IPS-18c (cell line): ENCODE measurements around the gene SORCS3.

Experiments
- H3K4me3 ChIP-seq: 2 replicates; pipeline ENCODE4 v1.7.0; 2013; ENCODE audit warnings: low read depth, mild to moderate bottlenecking, low read length, moderate library complexity; ENCODE audit not compliant: insufficient read depth
- H3K9me3 ChIP-seq: one replicate; pipeline ENCODE4 v1.6.1; 2013; ENCODE audit warnings: mild to moderate bottlenecking, low read length, moderate library complexity; ENCODE audit not compliant: control insufficient read depth, insufficient read depth

SORCS3 gene

DNA sequence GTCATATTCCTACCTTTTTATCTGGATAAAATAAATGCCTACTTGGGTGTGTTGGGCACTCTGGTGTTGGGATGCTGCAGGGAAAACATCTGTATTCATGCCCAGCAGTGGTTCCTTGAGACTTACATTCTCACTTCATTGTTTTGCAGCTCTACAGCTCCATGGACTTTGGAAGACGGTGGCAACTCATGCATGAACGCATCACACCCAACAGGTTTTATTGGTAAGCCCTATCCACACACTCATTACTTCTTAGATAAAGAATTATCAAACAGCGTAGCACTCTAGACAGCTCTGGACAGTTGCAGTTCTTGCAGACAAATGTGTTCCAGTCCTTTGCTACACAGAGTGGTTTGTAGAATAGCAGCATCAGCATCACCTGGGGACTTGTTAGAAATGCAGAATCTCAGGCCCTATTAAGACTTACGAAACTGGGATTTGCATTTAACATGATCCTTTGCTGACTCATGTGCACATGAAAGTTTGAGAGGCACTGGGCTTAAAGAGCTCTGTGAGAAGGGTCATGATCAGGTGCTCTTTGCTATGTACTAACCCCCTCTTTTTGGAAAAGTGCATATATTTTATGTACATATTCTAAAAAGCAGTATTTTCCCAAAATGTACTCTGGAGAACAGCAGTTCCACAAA is 401.9 kb downstream of the SORCS3 start:
- H3K9me3 ChIP-seq = no peaks in the 10 kb centered on the region
- H3K4me3 ChIP-seq = no peak overlapping the region

DNA sequence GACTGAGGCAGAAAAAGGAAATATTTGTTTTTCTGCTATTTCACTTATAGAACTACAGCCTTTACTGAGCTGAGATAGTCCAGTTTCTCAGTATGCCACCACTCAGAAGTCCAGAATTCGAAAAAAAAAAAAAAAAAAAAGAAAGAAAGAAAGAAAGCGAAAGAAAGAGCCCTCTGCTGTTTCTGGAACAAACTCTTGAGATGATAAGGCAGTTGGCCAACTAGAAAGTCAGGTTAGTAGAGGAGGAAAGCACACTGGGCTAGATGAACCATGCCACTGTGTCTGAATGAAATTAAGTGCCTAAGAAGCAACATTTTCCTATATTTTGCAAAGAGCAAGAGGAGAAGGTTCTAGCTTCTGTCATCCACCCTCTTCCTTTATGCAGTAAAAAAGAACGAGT is 403.8 kb downstream of the SORCS3 start:
- no peak overlapping the region for H3K4me3 ChIP-seq
- H3K9me3 ChIP-seq = no peaks in the 10 kb centered on the region

DNA sequence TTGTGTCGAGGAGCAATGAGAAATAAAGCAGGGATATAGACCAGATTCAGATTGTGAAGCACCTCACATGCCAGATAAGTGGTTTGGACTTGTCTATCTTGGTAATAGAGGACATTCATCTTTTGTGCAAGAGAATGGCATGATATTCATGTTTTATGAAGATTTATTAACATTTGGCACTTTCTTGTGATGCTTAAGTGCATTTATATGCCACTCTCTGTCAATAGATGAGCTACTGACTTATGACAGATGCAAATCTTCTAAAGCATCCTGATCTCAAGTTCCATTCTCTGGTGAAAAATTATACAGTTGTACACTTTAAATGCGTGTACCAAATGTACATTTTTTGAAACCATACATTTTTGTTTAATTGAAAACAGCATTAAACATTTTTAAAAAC is 415.3 kb downstream of the SORCS3 start:
- Histone ChIP-seq H3K4me3 (no peak overlapping the region), H3K9me3 (no peaks in the 10 kb centered on the region)

DNA sequence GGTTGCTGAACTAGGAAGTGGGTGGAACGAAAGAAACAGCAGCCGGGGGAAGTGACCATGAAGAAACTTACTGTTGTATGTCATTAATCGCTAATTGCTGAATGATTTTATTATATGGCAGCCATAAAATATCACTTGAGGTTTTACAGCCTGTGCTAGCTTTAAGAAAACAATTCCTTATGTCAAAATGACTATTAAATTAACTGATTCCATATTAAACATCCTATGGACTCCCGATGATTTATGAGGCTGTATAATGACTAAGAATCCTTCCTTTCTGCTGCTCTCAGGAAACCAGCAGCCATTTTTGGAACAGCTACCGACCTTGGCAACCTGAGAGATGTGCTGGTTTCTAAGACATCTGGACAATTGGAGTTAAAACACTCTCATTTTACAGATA is 421.9 kb downstream of the SORCS3 start:
- Histone ChIP-seq H3K9me3 (peaks cover 3% of the 10 kb centered on the region), H3K4me3 (no peak overlapping the region)

DNA sequence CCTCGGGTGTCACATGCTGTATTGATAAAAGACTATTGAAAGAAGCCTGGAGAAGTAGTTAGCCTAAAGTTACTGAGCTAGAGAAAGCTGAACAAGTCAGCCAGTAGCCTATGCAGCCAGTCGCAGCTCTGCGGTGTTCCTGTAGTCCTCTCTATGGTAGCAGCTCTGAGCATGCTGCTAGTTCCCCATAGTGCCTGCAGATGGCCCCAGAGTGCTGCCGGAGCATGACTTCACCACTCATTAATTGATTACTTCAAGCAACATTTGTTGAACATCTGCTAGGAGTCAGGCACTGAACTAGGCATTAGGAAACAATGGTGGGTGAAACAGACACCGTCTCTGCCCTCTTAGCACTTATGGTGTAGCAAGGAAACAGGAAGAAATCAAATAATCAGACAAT is 422.7 kb downstream of the SORCS3 start:
- Histone ChIP-seq H3K4me3 (no peak overlapping the region), H3K9me3 (peaks cover 3% of the 10 kb centered on the region)

DNA sequence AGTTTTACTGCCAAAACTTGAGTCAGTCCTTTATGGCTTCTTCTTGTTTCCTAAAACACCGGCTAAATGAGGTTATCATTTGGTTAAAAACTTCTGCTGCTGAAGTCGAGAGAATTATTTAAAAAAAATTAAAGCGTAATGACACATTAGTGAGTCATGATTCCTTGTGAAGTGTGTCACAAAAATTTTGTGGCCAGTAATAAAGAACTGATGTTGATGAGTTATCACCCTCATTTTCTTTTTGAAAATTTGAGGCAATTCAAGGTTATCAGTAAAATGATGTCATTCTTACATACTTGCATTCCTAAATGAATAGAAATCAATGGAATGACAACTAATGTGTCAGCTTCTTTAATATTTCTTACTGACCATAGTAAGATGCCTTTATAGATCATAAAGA is 427.4 kb downstream of the SORCS3 start:
- Histone ChIP-seq H3K9me3 (peaks cover 3% of the 10 kb centered on the region), H3K4me3 (no peak overlapping the region)

DNA sequence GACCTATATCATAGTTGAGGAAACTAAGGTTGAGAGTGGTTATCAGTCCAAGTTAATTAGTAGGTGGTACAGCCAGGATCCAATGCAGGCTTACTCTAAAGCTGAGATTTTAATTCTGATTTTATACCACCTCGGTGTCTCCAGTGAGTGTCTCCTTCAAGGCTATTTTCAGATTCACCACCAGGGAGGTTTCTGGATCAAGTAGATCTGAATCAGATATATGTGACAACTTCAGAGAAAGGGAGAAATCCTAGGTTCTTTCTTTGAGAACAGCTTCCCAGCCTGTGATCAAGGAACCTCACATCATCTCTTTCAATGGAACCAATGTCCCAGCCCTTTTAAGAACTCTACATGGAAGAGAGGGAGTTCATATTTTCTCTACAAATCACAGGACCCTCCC is 429.2 kb downstream of the SORCS3 start:
- no peak overlapping the region for H3K4me3 ChIP-seq

DNA sequence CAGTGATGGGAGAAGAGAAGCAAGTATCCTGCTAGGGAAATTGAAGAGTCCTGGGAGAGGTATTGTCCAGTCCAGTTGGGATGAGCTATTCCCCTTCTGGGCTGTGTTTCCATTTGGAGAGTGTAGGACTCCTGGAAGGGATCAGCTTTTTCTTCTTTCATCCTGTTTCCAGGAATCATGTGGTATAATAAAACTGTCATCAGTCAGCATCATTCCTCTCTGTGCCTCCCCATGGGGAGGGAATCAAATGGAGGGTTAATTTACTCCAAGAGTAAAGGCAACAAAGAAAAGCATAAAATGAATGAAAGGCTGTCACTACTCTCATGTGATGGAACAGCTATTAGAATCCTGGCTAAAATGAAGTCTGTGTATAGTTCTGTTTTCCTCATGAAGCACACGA is 429.9 kb downstream of the SORCS3 start:
- H3K4me3 ChIP-seq = no peak overlapping the region
- peaks cover 3% of the 10 kb centered on the region for H3K9me3 ChIP-seq

More for the DNA sequence above, 429.2 kb downstream of the SORCS3 start:
- H3K9me3 ChIP-seq = peaks cover 3% of the 10 kb centered on the region

DNA sequence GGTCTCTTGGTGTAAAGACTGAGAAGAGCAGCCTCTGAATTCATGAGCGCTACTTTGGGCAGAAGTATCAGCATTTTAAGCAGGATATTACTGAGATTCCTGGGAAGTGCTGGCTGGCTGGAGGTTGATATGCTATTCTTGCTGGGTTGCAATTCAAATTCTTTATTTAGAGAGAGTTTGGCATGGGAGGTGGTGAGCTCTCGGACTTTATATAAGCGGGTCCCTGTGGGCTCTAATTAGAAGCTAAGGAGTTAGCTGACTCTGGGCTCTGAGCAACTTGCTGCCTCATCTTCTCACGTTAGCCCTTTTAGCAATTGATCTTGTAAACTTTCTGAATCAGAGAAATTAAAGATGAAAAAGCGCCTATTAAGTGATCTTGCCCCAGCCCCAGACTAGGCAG is 430.9 kb downstream of the SORCS3 start:
- Histone ChIP-seq H3K4me3 (no peak overlapping the region), H3K9me3 (peaks cover 3% of the 10 kb centered on the region)

DNA sequence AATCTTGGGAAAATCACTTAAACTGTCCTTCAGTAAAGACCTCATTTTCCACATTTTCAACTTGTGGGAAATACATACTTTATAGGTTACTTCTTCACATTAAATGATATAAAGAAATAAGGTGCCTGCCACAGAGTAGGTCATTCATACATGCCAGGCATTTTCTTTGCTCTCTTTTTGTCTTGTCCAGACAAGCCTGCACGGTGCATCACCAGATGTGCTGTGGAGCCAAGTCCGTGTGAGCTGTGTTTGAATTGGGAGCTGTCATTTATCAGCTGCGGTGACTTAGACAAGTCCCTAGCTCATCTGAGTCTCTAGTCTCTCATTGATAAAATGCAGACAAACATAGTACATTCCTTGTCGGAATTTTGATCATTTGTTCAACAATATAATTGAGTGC is 432.9 kb downstream of the SORCS3 start:
- H3K9me3 ChIP-seq = no peaks in the 10 kb centered on the region
- no peak overlapping the region for H3K4me3 ChIP-seq

DNA sequence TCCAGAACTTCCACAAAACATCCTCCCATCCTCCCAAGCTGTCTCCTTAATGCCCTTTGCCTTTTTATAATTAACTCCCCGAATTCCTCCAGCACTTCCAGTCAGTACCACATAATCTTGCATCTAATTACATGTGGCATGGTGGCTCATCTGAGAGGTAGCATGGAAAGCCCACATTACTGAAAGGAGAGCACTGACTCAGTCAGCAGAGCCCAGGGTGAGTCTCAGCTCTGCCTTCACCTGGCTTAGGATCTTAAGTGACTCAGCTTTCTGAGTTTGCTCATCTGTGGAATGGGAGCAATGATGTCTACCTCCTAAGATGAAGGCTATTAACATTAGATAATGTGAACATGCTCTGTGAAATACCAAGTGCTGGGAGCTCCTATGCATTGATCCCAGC is 433.9 kb downstream of the SORCS3 start:
- H3K9me3 ChIP-seq = no peaks in the 10 kb centered on the region

DNA sequence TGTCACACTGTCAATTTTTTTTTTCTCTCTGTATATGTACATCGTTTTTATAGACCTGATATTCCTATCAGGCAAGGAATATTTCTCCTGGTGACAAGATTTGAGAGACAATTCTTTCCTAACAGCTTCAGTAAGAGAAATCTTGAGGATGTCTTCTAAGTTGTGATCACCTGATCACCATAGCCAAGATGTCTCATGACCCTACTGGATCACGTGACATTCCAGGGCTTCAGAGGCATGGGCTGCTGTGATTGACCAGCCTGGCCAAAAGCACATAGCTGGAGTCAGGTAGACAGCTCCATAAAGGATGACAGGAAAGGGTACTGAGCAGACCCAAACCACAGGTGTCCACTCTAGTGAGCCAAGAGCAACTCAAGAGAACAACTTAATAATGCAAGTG is 444.9 kb downstream of the SORCS3 start:
- no peak overlapping the region for H3K4me3 ChIP-seq
- no peaks in the 10 kb centered on the region for H3K9me3 ChIP-seq

More for the DNA sequence above, 433.9 kb downstream of the SORCS3 start:
- no peak overlapping the region for H3K4me3 ChIP-seq

DNA sequence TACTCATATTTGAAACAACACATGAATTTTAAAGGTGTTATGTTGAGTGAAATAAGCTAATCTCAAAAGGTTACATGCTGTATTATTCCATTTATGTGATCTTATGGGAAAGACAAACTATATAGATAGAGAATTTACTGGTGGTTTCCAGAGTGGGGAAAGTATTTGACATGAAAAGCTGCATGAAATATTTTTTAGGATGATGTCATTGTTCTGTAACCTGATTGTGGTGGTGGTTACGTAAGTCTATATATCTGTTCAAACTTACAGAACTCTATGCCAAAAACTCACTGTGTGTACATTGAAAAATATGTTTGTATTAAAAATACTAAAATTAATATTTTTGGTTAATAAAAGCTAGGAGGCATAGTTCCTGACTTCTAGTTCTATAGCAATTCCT is 453.0 kb downstream of the SORCS3 start:
- Histone ChIP-seq H3K9me3 (no peaks in the 10 kb centered on the region), H3K4me3 (no peak overlapping the region)

DNA sequence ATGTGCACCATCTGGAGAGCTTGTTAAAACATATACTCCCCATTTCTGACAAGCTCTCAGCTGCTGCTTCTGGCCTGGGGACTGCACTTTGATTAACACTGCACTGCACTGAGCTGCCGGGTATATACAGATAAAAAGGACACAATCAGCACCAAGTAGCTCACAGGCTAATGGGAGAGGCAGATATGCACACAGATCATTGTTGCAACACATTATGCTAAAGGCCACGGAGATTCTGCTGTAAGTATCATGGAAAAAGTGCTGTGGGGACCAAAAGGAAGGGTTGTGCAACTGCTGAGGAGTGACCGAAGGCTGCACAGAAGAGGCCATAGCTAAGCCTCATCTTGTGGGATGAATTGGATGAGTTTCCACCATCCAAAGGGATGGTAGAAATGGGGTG is 455.2 kb downstream of the SORCS3 start:
- no peak overlapping the region for H3K4me3 ChIP-seq
- no peaks in the 10 kb centered on the region for H3K9me3 ChIP-seq

DNA sequence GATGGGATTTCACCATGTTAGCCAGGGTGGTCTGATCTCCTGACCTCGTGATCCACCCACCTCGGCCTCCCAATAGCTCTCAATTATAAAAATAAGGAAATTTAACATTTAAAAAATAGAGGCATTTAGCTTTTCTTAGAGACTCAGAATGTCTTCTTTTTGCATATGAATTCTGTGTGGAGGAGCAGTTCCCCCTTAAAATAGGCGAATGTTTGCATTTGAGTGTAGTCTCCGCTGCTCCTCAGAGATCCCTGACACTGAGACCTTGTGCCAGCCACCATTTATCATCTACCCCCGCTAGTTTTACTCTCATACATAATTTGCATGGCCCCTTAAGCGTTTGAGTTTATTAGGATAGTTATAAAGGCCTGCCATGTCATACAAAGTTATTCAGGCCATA is 461.9 kb downstream of the SORCS3 start:
- Histone ChIP-seq H3K9me3 (no peaks in the 10 kb centered on the region), H3K4me3 (no peak overlapping the region)

DNA sequence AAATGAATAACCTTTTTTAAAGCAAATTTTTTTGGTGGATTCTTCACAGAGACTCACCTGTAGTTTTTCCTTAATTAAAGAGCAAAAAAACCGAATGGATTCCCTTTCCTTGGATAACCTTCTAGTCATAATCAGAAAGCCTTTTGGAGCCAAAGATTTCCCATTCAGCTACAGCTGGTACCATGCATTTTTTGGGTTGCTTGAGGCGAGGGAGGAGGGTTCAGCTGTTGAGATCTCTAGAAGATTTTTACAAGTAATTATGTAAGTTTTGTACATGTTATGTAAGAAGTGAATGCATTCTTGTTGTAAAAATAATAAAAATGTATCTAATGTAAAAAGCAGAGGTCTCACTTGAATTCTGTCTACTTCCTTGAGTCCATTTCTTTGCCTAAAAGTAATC is 463.2 kb downstream of the SORCS3 start:
- no peaks in the 10 kb centered on the region for H3K9me3 ChIP-seq
- no peak overlapping the region for H3K4me3 ChIP-seq

DNA sequence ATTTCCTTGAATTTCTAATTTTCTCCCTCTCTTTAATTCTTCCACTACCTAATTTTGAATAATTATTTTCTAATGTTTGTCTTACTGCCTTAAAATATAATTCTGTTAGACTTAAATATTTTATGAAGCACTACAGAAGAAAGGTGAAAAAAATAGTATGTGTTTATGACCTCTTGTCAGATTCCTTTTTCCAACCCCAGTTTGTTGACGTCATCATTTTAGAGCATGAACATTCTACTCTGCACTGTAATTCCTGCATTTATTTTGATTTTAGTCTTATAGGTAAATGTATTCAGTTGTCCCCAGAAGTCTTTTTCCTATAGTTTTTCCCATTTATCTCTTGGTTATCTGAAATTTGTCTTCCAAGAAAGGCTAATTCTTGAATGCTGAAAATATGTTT is 468.1 kb downstream of the SORCS3 start:
- no peaks in the 10 kb centered on the region for H3K9me3 ChIP-seq
- no peak overlapping the region for H3K4me3 ChIP-seq

DNA sequence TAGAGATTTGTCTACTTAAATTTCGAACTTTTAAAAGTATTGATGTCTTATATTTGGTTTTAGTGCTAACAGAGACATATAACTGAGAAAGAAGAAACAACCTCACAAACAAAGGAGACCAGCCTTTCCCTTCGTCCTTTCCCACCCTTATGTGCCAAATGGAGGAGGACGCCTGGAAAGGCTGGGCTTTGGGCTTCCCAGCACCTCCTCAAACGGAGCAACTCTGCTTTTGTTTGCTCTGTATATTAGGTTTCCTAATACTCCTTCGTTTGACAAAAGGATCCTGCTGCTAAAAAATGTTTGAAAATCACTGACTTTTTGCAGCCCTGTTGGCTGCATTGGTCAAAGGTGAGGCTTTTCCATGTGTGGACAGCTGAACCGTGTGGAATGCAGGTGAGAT is 471.8 kb downstream of the SORCS3 start:
- Histone ChIP-seq H3K9me3 (no peaks in the 10 kb centered on the region), H3K4me3 (no peak overlapping the region)

DNA sequence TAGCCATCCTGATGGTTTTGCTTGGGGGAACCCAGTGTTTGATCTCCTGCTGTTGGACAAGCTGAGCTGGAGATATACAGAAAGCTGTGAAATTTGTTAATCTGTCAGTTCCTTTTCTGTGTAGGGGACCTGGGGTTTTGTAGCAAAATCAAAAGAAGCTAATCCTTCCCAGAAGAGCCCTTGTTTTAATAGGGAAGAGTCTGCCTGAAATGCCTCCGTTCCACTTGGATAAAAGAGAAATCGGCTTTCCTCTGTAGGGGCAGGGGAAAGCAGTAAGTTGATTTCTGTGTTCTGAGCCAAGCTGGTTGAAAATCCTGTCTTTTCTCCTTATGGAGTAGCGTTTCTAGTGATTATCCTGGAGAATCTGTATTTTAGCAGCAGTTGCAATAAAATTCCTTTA is 472.6 kb downstream of the SORCS3 start:
- Histone ChIP-seq H3K9me3 (no peaks in the 10 kb centered on the region), H3K4me3 (no peak overlapping the region)
